K562 (cell line): Measurements from ENCODE around the gene ISCA1. TPM values are rescaled to one million over a fixed set of nuclear protein-coding genes. Genes with fewer than 3 reads are reported as not detected.

Experiments
- CBX3 ChIP-seq, 2 experiments: IDR thresholded peaks; 1 replicate in 1 of 2; 2 replicates in 1 of 2; pipeline ENCODE4 v1.6.1; 2012; ENCODE audit warnings: inconsistent platforms in 2 of 2, low read length in 2 of 2, borderline replicate concordance in 1 of 2, control low read depth in 1 of 2
- CC2D1A ChIP-seq: fragments of 450-650 bp; IDR thresholded peaks from 2 replicates; pipeline ENCODE4 v1.6.1; 2017; ENCODE audit warnings: mild to moderate bottlenecking
- DPF2 ChIP-seq: fragments of 450-650 bp; IDR thresholded peaks from 2 replicates; pipeline ENCODE4 v1.6.1; 2016
- ETV6 ChIP-seq, 3 experiments: fragments of 150-350 bp in 1 of 3; sonication (generic) in 1 of 3; formaldehyde crosslinking in 1 of 3; IDR thresholded peaks; 2 replicates each; pipeline versions ENCODE4 v1.6.1 to v1.8.0; 2014 to 2022; ENCODE audit warnings: borderline replicate concordance in 2 of 3, low read depth in 2 of 3, antibody characterized with exemption in 1 of 3, low read length in 1 of 3, mild to moderate bottlenecking in 1 of 3, missing genetic modification reagents in 1 of 3
- FOXP1 ChIP-seq: sonication (generic); formaldehyde crosslinking; IDR thresholded peaks from 2 replicates; pipeline ENCODE4 v1.8.0; 2022; ENCODE audit warnings: mild to moderate bottlenecking, missing genetic modification reagents
- HEY1 ChIP-seq: fragments of 250-450 bp; sonication (Bioruptor Pico); IDR thresholded peaks from 2 replicates; pipeline ENCODE4 v1.5.0; 2020; ENCODE audit warnings: mild to moderate bottlenecking, moderate library complexity, borderline replicate concordance
- ILF3 ChIP-seq: fragments of 450-650 bp; IDR thresholded peaks from 2 replicates; pipeline ENCODE4 v1.6.1; 2018; ENCODE audit warnings: antibody characterized with exemption, mild to moderate bottlenecking, moderate library complexity, borderline replicate concordance
- NEUROD1 ChIP-seq: fragments of 150-350 bp; IDR thresholded peaks from 2 replicates; pipeline ENCODE4 v1.6.1; 2014; ENCODE audit warnings: borderline replicate concordance, low read length, low read depth; ENCODE audit not compliant: partially characterized antibody
- TGIF2 ChIP-seq: sonication (generic); formaldehyde crosslinking; IDR thresholded peaks from 2 replicates; pipeline ENCODE4 v1.8.1; 2022; ENCODE audit warnings: mild to moderate bottlenecking, missing genetic modification reagents, moderate library complexity
- ZC3H8 ChIP-seq: fragments of 450-650 bp; IDR thresholded peaks from 2 replicates; pipeline ENCODE4 v1.6.1; 2017
- ZEB2 ChIP-seq: fragments of 450-650 bp; IDR thresholded peaks from 2 replicates; pipeline ENCODE4 v1.6.1; 2016
- ZNF224 ChIP-seq: sonication (generic); formaldehyde crosslinking; IDR thresholded peaks from 2 replicates; pipeline ENCODE4 v1.8.0; 2022; ENCODE audit warnings: mild to moderate bottlenecking, missing genetic modification reagents
- ZNF239 ChIP-seq: fragments of 250-450 bp; sonication (Bioruptor Pico); IDR thresholded peaks from 2 replicates; pipeline ENCODE4 v1.4.0; 2020; ENCODE audit warnings: mild to moderate bottlenecking
- ZNF785 ChIP-seq: fragments of 250-450 bp; sonication (Bioruptor Pico); IDR thresholded peaks from 2 replicates; pipeline ENCODE4 v1.4.0; 2020; ENCODE audit warnings: mild to moderate bottlenecking
- polyA plus RNA-seq, 8 experiments: library from polyadenylated mRNA; depleted of rRNA in 4 of 8; stranded (reverse) in 5 of 8; unstranded in 3 of 8; fragments of >200 nt; fragmentation: Nextera tagmentation in 2 of 8; fragmentation: Illumina TruSeq in 1 of 8; extraction: Ambion mirVana in 2 of 8; extraction: Trizol in 1 of 8; gene quantifications; 2 replicates each; pipeline versions ENCODE4 v1.2.1 to v1.2.3, GENCODE V29; 2011 to 2014; ENCODE audit warnings: inconsistent platforms in 1 of 8, missing spikeins in 1 of 8
- total RNA-seq, 7 experiments: library from RNA; depleted of rRNA in 6 of 7; stranded (reverse); fragments of >200 nt in 6 of 7; fragmentation: Illumina TruSeq in 2 of 7; extraction: Trizol in 2 of 7; gene quantifications; 2 replicates each; pipeline versions ENCODE4 v1.2.1 to v1.2.3, GENCODE V29; 2011 to 2021; ENCODE audit warnings: low replicate concordance in 1 of 7
- TF ChIP-seq, protein P1 (sequence below): fragments of 450-650 bp; IDR thresholded peaks from 2 replicates; pipeline ENCODE4 v1.6.1; 2016; ENCODE audit warnings: low read depth
- TF ChIP-seq, protein P2 (sequence below): sonication (generic); formaldehyde crosslinking; IDR thresholded peaks from 2 replicates; pipeline ENCODE4 v1.8.0; 2022; ENCODE audit warnings: mild to moderate bottlenecking, missing genetic modification reagents
- TF ChIP-seq, protein P3 (sequence below): fragments of 450-650 bp; formaldehyde crosslinking; IDR thresholded peaks from 2 replicates; pipeline ENCODE4 v1.4.0; 2020; ENCODE audit warnings: mild to moderate bottlenecking, moderate library complexity

The ISCA1 gene
- total and polyA plus RNA-seq, 9 of the 15 experiments (the other 6 are each of a cell fraction or from before 2014, with no cell fraction given) = 6.5 to 27.1 (median 20.0) TPM

DNA sequence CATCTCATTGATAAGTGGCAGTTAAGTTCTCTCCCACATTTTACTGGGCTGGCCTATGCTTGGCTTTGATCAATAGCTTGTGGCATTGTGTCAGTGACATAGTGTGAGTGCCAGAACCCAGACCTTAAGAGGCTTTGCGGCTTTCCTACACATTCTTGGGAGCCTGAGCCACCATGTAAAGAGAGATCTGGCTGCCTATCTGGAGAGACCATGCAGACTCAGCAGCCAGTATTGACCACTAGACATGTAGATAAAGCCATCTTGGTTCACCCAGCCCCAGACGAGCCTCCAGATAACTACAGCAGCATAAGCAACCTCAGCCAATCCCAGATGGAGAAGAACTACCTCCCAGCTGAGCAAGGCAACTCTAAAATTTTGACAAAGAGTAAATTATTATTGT is 51.5 kb downstream of the ISCA1 start (continued):
- TF ChIP-seq, protein P1, sequence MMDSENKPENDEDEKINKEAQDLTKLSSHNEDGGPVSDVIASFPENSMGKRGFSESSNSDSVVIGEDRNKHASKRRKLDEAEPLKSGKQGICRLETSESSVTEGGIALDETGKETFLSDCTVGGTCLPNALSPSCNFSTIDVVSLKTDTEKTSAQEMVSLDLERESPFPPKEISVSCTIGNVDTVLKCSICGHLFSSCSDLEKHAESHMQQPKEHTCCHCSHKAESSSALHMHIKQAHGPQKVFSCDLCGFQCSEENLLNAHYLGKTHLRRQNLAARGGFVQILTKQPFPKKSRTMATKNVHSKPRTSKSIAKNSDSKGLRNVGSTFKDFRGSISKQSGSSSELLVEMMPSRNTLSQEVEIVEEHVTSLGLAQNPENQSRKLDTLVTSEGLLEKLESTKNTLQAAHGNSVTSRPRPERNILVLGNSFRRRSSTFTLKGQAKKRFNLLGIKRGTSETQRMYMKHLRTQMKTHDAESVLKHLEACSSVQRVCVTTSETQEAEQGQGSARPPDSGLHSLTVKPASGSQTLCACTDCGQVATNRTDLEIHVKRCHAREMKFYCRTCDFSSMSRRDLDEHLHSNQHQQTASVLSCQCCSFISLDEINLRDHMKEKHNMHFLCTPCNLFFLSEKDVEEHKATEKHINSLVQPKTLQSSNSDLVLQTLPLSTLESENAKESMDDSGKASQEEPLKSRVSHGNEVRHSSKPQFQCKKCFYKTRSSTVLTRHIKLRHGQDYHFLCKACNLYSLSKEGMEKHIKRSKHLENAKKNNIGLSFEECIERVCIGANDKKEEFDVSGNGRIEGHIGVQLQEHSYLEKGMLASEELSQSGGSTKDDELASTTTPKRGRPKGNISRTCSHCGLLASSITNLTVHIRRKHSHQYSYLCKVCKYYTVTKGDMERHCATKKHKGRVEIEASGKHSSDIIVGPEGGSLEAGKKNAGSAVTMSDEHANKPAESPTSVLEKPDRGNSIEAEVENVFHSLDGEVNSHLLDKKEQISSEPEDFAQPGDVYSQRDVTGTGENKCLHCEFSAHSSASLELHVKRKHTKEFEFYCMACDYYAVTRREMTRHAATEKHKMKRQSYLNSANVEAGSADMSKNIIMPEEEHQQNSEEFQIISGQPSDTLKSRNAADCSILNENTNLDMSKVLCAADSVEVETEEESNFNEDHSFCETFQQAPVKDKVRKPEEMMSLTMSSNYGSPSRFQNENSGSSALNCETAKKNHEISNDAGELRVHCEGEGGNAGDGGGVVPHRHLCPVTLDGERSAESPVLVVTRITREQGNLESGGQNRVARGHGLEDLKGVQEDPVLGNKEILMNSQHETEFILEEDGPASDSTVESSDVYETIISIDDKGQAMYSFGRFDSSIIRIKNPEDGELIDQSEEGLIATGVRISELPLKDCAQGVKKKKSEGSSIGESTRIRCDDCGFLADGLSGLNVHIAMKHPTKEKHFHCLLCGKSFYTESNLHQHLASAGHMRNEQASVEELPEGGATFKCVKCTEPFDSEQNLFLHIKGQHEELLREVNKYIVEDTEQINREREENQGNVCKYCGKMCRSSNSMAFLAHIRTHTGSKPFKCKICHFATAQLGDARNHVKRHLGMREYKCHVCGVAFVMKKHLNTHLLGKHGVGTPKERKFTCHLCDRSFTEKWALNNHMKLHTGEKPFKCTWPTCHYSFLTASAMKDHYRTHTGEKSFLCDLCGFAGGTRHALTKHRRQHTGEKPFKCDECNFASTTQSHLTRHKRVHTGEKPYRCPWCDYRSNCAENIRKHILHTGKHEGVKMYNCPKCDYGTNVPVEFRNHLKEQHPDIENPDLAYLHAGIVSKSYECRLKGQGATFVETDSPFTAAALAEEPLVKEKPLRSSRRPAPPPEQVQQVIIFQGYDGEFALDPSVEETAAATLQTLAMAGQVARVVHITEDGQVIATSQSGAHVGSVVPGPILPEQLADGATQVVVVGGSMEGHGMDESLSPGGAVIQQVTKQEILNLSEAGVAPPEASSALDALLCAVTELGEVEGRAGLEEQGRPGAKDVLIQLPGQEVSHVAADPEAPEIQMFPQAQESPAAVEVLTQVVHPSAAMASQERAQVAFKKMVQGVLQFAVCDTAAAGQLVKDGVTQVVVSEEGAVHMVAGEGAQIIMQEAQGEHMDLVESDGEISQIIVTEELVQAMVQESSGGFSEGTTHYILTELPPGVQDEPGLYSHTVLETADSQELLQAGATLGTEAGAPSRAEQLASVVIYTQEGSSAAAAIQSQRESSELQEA = no peak
- TF ChIP-seq ZNF224 (CRISPR knock-in tag) = no peak
- no peak for TF ChIP-seq NEUROD1
- TF ChIP-seq FOXP1 (CRISPR knock-in tag) = no peak
- TF ChIP-seq TGIF2 (CRISPR knock-in tag) = no peak
- TF ChIP-seq HEY1 = no peak
- TF ChIP-seq ZNF785 (CRISPR knock-in tag) = no peak
- TF ChIP-seq, protein P2, sequence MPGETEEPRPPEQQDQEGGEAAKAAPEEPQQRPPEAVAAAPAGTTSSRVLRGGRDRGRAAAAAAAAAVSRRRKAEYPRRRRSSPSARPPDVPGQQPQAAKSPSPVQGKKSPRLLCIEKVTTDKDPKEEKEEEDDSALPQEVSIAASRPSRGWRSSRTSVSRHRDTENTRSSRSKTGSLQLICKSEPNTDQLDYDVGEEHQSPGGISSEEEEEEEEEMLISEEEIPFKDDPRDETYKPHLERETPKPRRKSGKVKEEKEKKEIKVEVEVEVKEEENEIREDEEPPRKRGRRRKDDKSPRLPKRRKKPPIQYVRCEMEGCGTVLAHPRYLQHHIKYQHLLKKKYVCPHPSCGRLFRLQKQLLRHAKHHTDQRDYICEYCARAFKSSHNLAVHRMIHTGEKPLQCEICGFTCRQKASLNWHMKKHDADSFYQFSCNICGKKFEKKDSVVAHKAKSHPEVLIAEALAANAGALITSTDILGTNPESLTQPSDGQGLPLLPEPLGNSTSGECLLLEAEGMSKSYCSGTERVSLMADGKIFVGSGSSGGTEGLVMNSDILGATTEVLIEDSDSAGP (CRISPR knock-in tag) = no peak
- TF ChIP-seq ZEB2 = no peak
- no peak for TF ChIP-seq ILF3
- no peak for TF ChIP-seq ZC3H8
- TF ChIP-seq CC2D1A = no peak
- TF ChIP-seq CBX3 (IDR thresholded peaks at IDR 0.05; ENCODE audit: borderline replicate concordance in 1 of 2, low read length in 2 of 2) = peak in 1 of 2 experiments; percentile 18; a peak in 1 of 3 replicates
- TF ChIP-seq ETV6 (IDR thresholded peaks at IDR 0.05; ENCODE audit: borderline replicate concordance in 1 of 2, low read depth in 2 of 2, low read length in 1 of 2) = no peak
- TF ChIP-seq ETV6 (CRISPR knock-in tag; IDR thresholded peaks at IDR 0.05; ENCODE audit: borderline replicate concordance) = no peak
- peak; percentile 55; the same call in 1 of the 2 replicates for TF ChIP-seq DPF2
- TF ChIP-seq, protein P3, sequence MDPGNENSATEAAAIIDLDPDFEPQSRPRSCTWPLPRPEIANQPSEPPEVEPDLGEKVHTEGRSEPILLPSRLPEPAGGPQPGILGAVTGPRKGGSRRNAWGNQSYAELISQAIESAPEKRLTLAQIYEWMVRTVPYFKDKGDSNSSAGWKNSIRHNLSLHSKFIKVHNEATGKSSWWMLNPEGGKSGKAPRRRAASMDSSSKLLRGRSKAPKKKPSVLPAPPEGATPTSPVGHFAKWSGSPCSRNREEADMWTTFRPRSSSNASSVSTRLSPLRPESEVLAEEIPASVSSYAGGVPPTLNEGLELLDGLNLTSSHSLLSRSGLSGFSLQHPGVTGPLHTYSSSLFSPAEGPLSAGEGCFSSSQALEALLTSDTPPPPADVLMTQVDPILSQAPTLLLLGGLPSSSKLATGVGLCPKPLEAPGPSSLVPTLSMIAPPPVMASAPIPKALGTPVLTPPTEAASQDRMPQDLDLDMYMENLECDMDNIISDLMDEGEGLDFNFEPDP (CRISPR knock-in tag) = no peak
- no peak for TF ChIP-seq ZNF239 (CRISPR knock-in tag)
